OCI-LY7 (cell line): ENCODE results near the gene KDM5D. TPM values are rescaled to one million over a fixed set of nuclear protein-coding genes. Genes with fewer than 3 reads are reported as not detected.

Source experiments
- BruUV-seq: library from RNA; stranded (reverse); fragments of 400-500 nt; replicated peaks from 2 replicates; lab custom pipeline; 2021; lab: Mats Ljungman, UMichigan
- CTCF ChIA-PET: fragments of 300-600 bp; sonication (Branson Sonifier 250); formaldehyde crosslinking; loops from one replicate; lab custom pipeline; 2022; ENCODE audit warnings: antibody characterized with exemption; ENCODE audit not compliant: unreplicated experiment; lab: Charles Lee
- POLR2A ChIA-PET: fragments of 300-600 bp; sonication (Branson Sonifier 250); formaldehyde crosslinking; loops from one replicate; lab custom pipeline; 2022; ENCODE audit warnings: antibody characterized with exemption; lab: Charles Lee
- DNase-seq: peaks from one replicate; pipeline ENCODE4 v3.0.0-alpha.2; 2015; ENCODE audit warnings: low spot score
- H2AFZ ChIP-seq: fragments of 200-600 bp; sonication (generic), shearing (Covaris generic); 2 replicates; pipeline ENCODE4 v1.6.1; 2014; ENCODE audit warnings: mild to moderate bottlenecking, antibody characterized with exemption, low read length, moderate library complexity
- H3K27ac ChIP-seq: fragments of 200-600 bp; sonication (generic); 2 replicates; pipeline ENCODE4 v1.5.1; 2014; ENCODE audit warnings: mixed run types, low read depth, mild to moderate bottlenecking, moderate library complexity, low read length, inconsistent platforms; ENCODE audit not compliant: poor library complexity, severe bottlenecking
- H3K36me3 ChIP-seq: fragments of 200-600 bp; sonication (generic); 2 replicates; pipeline ENCODE4 v1.6.1; 2014; ENCODE audit warnings: mild to moderate bottlenecking, antibody characterized with exemption, low read length, moderate library complexity, mixed read lengths; ENCODE audit not compliant: insufficient read depth
- H3K4me1 ChIP-seq: fragments of 200-600 bp; sonication (generic); 2 replicates; pipeline ENCODE4 v1.5.1; 2014; ENCODE audit warnings: mild to moderate bottlenecking, low read length; ENCODE audit not compliant: insufficient read depth, poor library complexity, severe bottlenecking
- H3K4me2 ChIP-seq: fragments of 200-600 bp; sonication (generic); 2 replicates; pipeline ENCODE4 v1.6.1; 2014; ENCODE audit warnings: mild to moderate bottlenecking, low read length
- H3K4me3 ChIP-seq: fragments of 200-600 bp; sonication (generic); 2 replicates; pipeline ENCODE4 v1.5.1; 2014; ENCODE audit warnings: mild to moderate bottlenecking, low read depth, low read length; ENCODE audit not compliant: poor library complexity, severe bottlenecking
- H3K79me2 ChIP-seq: fragments of 200-600 bp; sonication (generic); 2 replicates; pipeline ENCODE4 v1.6.1; 2016; ENCODE audit warnings: low read depth, mild to moderate bottlenecking, low read length, moderate library complexity, mixed read lengths; ENCODE audit not compliant: insufficient read depth
- H3K9me2 ChIP-seq: fragments of 200-600 bp; sonication (generic); 2 replicates; pipeline ENCODE4 v1.6.1; 2016; ENCODE audit warnings: mild to moderate bottlenecking, low read length, mixed read lengths; ENCODE audit not compliant: insufficient read depth
- H3K9me3 ChIP-seq: fragments of 200-600 bp; sonication (generic); 2 replicates; pipeline ENCODE4 v1.6.1; 2014; ENCODE audit warnings: mild to moderate bottlenecking, mixed run types, low read length, mixed read lengths
- H4K20me1 ChIP-seq: fragments of 200-600 bp; sonication (generic); 2 replicates; pipeline ENCODE4 v1.6.1; 2014; ENCODE audit warnings: mild to moderate bottlenecking, antibody characterized with exemption, low read length, moderate library complexity, mixed read lengths; ENCODE audit not compliant: insufficient read depth
- EZH2phosphoT487 ChIP-seq: fragments of 200-600 bp; sonication (generic); IDR thresholded peaks from 2 replicates; pipeline ENCODE4 v1.6.1; 2018; ENCODE audit warnings: low read depth, borderline replicate concordance, mild to moderate bottlenecking, mixed run types, antibody characterized with exemption, low read length, moderate library complexity, mixed read lengths
- intact Hi-C: fragments of 100-400 bp; cut with micrococcal nuclease; formaldehyde crosslinking; loops from one replicate; pipeline ENCODE4 v1.10.0; 2022; ENCODE audit not compliant: unreplicated experiment
- total RNA-seq, 2 experiments: library from RNA; depleted of rRNA in 1 of 2; stranded (reverse); fragments of >200 nt in 1 of 2; shearing (Covaris generic) in 1 of 2; gene quantifications; 2 replicates each; pipeline ENCODE4 v1.2.3, GENCODE V29; 2014 to 2022
- TF ChIP-seq, protein P1 (sequence below): fragments of 200-600 bp; sonication (generic); conservative IDR thresholded peaks from 2 replicates; pipeline ENCODE4 v1.5.1; 2014; ENCODE audit warnings: mild to moderate bottlenecking, antibody characterized with exemption, low read length, moderate library complexity, mixed read lengths

The KDM5D gene
- total RNA-seq, 2 experiments from 2014 or later: 47.0 to 52.4 TPM

DNA sequence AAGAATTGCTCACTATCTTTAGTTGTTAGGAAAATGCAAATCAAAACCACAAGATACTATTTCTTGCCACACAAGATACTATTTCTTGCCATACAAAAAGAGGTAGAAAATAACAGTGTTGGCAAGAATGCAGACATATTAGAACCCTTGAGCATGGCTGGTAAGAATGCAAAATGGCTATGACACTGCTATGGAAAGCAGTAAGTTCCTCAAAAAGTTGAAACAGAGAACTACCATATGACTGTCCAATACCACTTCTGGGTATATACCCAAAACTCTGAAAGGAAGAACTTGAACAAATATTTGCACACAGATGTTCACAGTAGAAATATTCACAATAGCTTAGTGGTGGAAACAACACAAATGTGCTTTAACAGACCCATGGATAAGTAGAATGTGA, 26.6 kb downstream of the KDM5D start:
- no peak overlapping the region for H2AFZ ChIP-seq
- TF ChIP-seq, protein P1, sequence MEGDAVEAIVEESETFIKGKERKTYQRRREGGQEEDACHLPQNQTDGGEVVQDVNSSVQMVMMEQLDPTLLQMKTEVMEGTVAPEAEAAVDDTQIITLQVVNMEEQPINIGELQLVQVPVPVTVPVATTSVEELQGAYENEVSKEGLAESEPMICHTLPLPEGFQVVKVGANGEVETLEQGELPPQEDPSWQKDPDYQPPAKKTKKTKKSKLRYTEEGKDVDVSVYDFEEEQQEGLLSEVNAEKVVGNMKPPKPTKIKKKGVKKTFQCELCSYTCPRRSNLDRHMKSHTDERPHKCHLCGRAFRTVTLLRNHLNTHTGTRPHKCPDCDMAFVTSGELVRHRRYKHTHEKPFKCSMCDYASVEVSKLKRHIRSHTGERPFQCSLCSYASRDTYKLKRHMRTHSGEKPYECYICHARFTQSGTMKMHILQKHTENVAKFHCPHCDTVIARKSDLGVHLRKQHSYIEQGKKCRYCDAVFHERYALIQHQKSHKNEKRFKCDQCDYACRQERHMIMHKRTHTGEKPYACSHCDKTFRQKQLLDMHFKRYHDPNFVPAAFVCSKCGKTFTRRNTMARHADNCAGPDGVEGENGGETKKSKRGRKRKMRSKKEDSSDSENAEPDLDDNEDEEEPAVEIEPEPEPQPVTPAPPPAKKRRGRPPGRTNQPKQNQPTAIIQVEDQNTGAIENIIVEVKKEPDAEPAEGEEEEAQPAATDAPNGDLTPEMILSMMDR: no peak
- no peak for TF ChIP-seq EZH2phosphoT487
- peaks cover 92% of the 10 kb centered on the region for H3K36me3 ChIP-seq
- peaks cover 57% of the 10 kb centered on the region for H3K4me1 ChIP-seq
- peak overlapping the region; percentile 6 for H3K4me3 ChIP-seq
- H3K9me3 ChIP-seq: no peaks in the 10 kb centered on the region
- ChIA-PET POLR2A (no interaction called here), CTCF (no interaction called here)
- DNase-seq: peak; percentile 45
- 0 out of 2 replicates have a peak, but pooled peaks cover 4% of the 10 kb centered on the region for H3K79me2 ChIP-seq
- H3K9me2 ChIP-seq: no peaks in the 10 kb centered on the region
- H4K20me1 ChIP-seq: no peaks in the 10 kb centered on the region
- BruUV-seq: no TSS peak
- intact Hi-C loops: no loop called here
- peak overlapping the region; percentile 70 for H3K27ac ChIP-seq
- H3K4me2 ChIP-seq: peak overlapping the region; percentile 48

- H3K4me3 ChIP-seq: no peak overlapping the region
- H3K4me1 ChIP-seq: peaks cover 65% of the 10 kb centered on the region
- H3K79me2 ChIP-seq: peaks cover 5% of the 10 kb centered on the region; the same call in 1 of the 2 replicates
- TF ChIP-seq, protein P1: no peak
- no peak for TF ChIP-seq EZH2phosphoT487
- H3K9me2 ChIP-seq: no peaks in the 10 kb centered on the region
- intact Hi-C loops: no loop called here
- no peaks in the 10 kb centered on the region for H4K20me1 ChIP-seq
- DNase-seq: no peak
- ChIA-PET POLR2A (interaction anchor here (1.0 to 1.4 kb wide), 2 partner anchors 11 to 218 kb away, joined by 3 to 5 read pairs; no protein-coding TSS in a partner anchor), CTCF (no interaction called here)
- H3K27ac ChIP-seq: peak overlapping the region; percentile 70
- H2AFZ ChIP-seq: no peak overlapping the region
- H3K9me3 ChIP-seq: no peaks in the 10 kb centered on the region
- H3K36me3 ChIP-seq: peaks cover 90% of the 10 kb centered on the region
- no TSS peak for BruUV-seq
- H3K4me2 ChIP-seq: no peak overlapping the region
Measured at GRCh38 chrY:19717146-19717545, 27.4 kb downstream of the KDM5D start.

DNA sequence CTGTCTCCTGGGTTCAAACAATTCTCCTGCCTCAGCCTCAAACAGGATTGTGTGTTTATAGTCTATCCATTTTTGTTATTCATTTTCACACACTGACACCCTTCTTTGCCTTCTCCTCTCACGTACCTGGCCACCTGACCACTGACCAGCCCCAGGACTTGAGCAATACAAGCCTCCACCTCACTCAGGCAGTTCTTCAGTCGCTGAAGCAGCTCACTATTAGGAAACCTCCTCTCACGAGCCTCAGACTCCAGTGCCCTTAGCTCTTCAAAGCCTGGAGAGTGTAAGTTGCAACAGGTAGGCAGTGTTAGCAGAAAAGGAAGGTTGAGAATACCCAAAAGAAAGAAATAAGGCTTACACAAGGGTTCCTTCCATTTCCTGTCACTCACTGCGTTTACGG, 29.3 kb downstream of the KDM5D start:
- CTCF ChIA-PET: no interaction called here
- H3K4me1 ChIP-seq: peaks cover 76% of the 10 kb centered on the region
- no TSS peak for BruUV-seq
- no peak overlapping the region for H3K4me2 ChIP-seq
- H4K20me1 ChIP-seq: no peaks in the 10 kb centered on the region
- TF ChIP-seq, protein P1: no peak
- no peak for TF ChIP-seq EZH2phosphoT487
- no peaks in the 10 kb centered on the region for H3K9me3 ChIP-seq
- peak overlapping the region; percentile 95 for H3K27ac ChIP-seq
- no peak for DNase-seq
- no peaks in the 10 kb centered on the region for H3K9me2 ChIP-seq
- POLR2A ChIA-PET: no interaction called here
- peaks cover 10% of the 10 kb centered on the region; the same call in 1 of the 2 replicates for H3K79me2 ChIP-seq
- peaks cover 90% of the 10 kb centered on the region for H3K36me3 ChIP-seq
- no peak overlapping the region for H2AFZ ChIP-seq
- intact Hi-C loops: no loop called here
- no peak overlapping the region for H3K4me3 ChIP-seq
